D341Med (cell line): ENCODE results near the gene PLAU.
A peak's percentile ranks its signal among the peaks of the same experiment; 100 is the strongest.
"Not testable (repeated sequence)": the region's sequence is repeated elsewhere in the genome, so short reads cannot be mapped to it uniquely, and the experiment has no call there.

ENCODE experiments used
- DNase-seq: peaks from one replicate; pipeline ENCODE4 v3.0.0; 2012; ENCODE audit warnings: low spot score

The PLAU gene

DNA sequence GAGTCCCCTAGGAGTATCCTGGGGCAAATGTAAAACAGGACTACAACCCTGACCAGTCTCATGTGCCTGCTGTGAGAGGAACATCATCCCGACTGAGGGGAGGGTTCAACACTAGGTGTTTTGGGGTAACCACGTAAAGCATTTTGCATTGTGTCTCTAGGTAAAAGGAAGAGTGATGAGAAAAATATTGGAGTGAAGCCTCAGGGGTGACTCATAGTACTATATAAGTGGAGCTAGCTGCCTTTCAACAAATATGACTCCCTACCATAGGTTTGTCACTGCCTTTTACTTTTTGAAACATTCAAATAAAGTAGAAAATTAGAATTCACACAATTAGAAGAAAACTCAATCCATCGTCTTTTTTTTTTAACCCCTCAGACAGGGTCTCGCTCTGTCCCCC is 34.0 kb upstream of the PLAU start:
- DNase-seq, result no peak

DNA sequence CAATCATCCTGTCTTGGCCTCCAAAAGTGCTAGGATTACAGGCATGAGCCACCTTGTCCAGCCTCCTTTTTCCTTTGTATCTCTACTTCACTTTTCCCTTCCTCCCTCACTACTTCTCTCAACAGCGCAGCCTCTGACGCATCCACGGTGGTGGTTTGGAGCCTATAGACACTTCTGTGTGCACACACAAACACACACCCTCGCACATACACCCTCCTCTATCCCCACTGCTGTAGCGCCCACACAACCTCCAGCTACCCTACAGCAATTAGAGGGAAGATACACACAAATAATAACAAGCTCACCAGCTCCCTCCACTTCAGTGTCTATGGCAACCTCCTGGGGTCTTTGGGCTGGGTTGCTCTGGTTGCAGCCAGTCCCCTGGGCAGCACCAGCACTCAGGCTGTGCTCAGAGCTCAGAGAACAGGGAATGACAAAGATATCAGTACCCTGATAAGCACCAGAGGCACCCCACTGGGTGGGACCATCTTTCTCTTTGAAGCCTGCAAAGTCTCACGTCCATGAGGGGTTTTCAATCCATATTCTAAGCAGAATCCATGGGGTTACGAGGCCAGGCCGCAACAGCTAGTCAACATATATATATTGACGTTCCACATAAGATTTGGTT is 33.3 kb upstream of the PLAU start:
- DNase-seq, result no peak

DNA sequence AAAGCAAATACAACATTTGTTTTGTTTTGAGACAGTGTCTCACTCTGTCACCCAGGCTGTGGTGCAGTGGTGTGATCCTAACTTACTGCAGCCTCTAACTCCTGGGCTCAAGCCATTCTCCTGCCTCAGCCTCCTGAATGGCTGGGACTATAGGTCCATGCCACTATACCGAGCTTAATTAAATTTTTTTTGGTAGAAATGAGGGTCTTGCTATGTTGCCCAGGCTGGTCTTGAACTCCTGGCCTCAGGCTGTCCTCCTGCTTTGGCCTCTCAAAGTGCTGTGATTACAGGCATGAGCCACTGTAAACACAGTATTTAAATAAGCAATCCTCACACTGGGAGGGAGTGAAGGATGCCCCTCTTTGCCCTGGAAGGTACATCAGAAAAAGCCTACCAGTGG is 32.6 kb upstream of the PLAU start:
- no peak for DNase-seq

DNA sequence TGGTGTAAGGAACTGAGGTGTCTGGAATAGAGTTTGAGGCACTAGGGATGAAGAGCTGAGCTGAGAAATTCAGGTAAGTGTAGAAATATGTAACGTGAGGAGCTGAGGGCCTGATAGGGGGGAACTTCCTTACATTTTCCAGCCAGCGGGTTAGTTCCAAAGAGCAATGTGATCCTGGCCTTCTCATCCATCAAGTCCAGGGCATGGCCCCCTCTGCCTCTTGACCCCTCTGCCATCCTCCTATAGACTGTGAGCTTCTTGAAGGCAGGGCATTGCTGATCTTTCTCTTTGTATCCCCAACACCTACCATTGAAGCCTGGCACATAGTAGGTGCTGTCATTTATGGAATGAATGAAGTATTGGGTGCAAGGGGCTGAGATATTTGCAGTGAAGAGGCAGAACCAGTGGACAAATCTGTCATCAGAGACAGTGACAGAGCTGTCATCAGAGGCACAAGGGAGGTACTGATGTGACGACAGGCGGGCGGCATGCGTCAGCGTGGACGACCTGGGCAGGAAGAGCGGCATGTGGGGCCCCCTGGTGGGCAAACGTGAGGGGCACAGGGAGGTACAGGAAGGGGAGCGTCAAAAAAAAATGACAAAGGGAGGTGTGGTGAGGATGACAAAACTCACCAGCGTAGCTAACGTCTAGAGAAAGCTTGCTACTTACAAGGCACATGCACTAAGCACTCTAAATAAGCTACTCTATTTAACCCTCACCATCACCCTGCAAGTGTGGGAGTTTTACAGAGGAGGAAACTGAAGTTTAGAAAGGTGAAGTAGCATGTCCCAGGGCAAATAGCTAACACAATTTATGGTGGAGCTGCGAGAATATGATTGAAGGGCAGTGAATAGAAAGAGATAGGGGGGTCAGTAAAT is 31.4 kb upstream of the PLAU start:
- peak; percentile 79 for DNase-seq

DNA sequence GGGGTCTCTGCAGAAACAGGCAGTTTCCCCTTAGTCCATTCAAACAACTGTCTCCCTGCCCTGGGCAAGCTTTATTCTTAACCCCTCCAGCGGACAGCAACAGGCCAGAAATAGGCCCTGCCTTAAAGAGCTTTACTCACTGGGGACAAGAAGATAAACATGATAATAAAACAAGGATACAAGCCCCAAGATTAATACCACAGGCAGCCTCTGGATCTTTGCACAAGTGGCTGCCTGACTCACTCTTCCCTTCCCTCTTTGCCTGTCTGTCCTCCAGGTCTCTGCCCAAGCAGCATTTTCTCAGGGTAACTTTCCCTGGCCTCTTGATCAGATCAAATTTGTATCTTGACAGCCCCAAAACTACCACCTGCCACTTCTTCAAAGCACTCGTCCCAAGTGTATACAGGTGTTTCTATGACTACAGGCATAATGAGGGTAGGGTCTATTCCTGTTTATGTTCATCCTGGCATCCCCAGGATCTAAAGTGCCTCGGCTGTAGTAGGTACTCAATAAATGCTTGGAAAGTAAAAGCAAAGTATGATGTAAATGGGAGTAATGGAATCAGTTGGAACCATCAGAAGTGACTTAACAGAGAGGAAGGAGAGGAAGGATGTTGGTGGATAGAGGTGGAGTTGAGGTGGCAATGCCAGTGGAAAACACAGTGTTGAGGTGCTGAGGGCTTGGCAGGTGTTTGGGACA is 29.6 kb upstream of the PLAU start:
- DNase-seq, result no peak

DNA sequence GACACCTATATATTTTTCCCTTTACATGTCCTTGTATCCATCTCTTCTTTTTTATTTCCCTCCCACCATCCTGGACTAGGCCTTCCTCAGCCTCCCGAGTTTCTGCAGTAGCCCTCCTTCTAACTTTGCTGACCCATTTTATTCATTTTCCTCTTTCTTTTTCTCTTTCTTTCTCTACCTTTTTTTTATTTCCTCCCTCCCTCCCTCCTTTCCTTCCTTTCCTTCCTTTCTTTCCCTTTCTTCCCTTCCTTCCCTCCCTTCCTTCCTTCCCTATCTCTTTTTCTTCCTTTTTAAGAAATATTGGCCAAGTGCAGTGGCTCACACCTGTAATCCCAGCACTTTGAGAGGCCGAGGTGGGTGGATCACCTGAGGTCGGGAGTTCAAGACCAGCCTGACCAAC is 26.9 kb upstream of the PLAU start:
- no peak for DNase-seq

DNA sequence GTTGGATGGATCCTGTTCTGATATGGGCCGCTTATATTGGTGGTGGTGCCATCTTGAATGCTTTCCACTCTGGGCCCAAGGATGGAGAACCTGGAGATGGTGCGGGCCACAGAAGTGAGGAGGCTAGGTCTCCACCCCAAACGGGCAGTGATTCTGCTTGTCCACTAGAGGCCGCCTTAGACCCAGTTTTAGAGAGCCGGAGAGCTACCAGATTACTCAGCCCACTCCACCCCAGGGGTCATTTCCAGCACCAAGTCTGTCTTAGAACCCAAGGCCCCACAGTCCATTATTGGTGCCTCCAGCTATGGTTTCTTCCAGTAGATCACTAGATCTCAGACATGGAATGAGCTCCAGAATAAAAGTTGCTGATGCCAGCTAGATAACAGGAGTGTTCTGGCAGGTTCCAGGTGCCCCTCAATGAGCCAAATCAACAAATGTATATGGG is 24.8 kb upstream of the PLAU start:
- peak; percentile 74 for DNase-seq

DNA sequence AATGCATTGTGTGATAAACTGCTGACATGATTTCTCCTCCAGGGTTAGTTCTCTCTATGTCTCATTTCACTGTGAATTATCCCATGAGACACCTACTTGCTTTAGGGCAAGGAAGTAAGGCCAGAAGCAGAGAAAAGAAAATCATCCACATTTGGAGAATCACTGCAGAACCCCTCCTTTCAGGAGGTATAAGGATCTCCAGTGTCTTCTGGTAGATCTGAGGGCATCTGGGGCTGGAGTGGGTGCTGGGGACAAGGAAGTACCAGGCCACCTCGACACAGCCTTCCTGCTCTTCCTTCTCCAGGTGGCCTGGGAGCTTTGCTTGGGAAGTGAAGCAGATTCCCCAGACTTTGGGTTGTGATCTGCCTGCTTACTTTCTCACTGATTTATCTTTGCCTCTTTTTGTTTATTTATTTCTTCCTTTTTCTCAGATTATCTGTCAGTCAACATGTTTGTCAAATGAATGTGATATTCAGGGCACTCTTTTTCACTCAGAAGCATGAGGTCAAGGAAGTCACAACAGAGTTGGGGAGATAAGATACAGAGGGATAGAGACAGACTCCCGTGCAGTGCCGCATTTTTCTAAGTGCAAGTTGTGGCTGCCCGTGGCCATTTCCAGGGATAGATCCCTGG is 24.2 kb upstream of the PLAU start:
- DNase-seq, result no peak

DNA sequence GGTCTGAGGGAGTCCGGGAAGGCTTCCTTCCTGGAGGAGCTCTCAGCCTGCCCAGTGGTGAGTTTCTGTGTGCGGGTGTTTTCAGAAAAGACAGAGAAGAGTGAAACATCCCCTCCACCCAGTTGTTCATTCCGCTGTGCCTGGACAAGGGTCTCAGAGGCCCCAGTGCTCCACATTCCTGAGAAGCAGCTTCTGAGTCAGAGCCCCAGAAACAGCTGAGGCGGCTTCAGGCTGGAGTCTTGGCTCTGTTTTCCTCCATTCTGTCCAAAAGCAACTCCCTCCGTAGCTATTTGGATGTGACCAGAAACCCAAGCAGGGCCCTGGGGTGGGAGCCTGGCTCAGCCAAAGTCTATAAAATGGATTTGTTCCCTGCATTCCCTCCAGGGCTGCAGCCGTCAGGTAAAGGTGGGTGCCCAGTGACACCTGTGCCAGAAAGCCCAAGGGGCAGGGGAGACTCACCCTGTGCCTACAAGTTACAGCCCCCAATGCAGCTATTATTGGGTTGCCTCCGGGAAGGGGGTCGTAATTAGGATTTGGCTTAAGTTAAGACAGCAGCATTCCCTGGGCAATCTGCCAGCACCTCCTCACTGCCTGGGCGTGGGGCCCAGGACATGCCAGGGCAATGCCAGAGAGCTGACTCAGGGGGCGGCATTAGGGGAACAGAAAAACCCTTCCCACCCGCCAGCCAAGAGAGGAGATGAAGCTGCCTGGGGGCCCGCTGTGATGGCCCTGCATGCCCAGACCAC is 23.5 kb upstream of the PLAU start:
- peak; percentile 59 for DNase-seq

DNA sequence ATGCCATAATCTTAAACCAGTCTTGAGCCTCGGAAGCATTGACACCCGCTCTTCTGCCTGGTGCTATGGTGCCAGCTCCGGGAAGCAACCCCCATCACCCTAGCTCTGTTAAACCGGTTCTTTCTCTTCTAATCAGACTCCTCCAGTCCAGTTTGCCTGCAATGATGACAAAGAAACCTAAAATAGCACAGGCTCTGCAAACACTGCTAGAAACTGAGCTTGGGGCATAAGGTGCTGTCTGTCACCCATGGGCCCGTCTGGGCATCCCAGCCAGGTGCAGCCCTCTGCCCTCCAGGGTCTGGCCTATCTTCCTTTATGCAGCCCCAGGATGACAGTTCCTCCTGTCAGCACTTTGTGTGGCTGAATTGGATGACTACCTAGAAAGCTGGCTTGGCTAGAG is 22.4 kb upstream of the PLAU start:
- DNase-seq, result no peak

DNA sequence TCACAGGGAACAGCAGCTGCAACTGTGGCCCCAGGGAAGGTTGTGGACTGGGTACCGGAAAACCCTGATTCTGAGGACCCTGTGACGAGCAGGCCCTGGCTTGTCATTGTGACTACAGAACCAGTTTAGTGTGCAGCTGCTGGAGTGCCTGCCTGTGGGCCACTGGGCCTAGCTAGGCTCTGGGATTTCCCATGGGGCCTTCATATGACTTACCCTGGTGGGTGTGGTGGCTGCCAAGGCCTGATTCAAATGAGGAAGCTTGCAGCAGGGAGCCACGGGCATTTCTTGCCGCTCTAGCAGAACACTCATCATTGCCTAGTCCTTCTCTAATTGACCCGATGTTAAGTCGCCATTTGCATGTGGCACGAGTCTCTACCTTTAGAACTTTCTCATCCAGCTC is 21.9 kb upstream of the PLAU start:
- DNase-seq, result no peak

DNA sequence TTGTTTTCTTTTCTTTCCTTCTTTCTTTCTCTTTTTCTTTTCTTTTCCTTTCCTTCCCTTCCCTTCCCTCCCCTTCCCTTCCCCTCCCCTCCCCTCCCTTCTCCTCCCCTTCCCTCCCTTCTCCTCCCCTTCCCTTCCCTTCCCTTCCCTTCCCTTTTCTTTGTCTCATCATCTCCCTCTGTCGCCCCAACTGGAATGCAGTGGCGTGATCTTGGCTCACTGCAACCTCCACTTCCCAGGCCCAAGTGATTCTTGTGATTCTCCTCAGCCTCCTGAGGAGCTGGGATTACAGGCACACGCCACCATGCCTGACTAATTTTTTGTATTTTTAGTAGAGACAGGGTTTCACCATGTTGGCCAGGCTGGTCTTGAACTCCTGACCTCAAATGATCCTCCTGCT is 21.5 kb upstream of the PLAU start:
- DNase-seq, result not testable (repeated sequence)

DNA sequence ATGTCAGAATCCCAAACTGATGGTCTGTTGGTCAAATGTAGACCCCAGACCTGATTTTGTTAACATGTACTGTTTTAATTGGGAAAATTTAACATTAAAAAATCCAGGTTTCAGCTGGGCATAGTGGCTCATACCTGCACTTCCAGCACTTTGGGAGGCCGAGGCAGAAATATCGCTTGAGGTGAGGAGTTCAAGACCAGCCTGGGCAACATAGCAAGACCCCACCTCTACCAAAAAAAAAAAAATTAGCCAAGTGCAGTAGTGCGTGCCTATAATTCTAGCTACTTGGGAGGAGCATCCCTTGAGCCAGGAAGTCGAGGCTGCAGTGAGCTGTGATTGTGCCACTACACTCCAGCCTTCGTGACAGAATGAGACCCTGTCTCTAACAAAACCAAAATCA is 20.7 kb upstream of the PLAU start:
- DNase-seq, result no peak

DNA sequence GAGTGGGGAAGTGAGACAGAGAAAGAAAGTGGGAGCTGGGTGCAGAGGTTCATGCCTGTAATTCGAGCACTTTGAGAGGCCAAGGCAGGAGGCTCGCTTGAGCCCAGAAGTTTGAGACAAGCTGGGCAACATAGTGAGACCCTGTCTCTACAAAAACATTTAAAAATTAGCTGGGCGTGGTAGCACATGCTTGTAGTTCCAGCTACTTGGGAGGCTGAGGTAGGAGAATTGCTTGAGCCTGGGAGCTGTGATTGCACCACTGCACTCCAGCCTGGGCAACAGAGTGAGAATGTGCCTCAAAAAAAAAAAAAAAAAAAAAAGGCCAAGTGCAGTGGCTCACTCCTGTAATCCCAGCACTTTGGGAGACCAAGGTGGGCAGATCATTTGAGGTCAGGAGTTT is 20.1 kb upstream of the PLAU start:
- DNase-seq, result not testable (repeated sequence)

DNA sequence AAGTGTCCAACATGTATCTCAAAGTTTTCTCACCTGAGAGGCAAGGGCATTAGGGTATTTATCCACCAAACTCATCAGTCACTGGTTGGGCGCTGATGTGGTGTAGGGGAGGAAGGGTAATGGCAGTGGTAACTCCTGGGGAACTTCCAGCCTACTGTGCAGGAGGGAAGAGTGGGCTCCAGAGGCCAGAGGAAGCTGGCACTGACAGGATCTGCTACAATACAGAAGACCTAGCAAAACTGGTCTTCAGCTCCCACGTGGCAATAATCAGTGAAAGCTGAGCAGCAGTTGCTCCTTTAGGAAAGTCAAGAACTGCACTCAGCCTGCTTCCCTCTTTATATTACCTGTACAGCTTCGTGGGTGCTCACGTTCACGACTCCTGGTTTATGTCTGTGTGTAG is 19.4 kb upstream of the PLAU start:
- no peak for DNase-seq

DNA sequence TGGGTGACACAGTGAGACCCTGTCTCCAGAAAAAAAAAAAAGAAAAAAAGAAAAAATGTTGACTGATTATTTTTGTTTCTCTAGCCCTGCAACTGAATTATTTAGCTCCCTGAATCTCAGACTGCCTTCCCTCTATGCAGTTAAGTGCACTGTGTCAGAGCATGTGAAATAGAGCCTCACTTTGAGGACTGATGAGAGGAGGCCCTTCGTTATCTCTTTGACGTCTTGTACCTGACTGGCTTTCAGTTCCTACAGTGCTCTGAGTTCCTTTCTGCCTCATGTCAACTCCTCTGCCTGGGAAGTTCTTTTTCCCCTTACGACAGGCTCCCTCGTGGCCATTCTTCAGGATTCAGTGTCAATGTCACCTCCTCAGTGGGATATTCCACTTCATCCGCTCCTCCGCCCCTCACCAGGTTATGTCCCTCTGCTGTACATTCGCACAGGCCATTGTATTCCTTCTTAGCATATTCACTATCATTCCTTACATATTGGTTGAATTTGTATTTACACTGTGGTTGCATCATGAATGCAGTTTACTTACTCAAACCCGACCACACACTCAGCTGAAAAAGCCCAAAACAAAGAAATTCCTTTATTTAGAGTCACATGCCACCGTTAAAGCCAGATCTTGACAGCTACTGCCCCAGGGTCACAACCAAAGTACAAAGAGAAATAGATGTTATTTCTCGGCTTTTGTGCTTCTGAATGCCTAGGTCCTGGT is 18.5 kb upstream of the PLAU start:
- DNase-seq, result no peak

DNA sequence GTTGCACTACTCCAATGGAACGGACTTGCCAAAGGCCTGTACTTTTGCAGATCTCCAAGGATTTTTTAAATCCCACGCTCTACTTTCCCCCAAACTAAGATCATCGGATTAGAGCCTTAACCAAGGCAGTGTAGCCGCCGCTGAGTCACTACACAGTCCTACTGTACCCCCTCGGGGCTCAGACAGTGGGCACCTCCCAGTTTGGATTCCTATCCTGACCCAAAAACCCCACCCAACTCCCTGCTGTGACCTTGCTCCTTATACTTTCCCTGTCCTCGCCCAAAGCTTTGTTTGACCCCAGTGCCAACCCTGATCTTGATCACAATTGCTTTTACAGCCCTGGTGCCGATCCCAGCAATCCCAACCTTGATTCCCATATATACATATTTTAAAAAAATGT is 17.5 kb upstream of the PLAU start:
- no peak for DNase-seq

DNA sequence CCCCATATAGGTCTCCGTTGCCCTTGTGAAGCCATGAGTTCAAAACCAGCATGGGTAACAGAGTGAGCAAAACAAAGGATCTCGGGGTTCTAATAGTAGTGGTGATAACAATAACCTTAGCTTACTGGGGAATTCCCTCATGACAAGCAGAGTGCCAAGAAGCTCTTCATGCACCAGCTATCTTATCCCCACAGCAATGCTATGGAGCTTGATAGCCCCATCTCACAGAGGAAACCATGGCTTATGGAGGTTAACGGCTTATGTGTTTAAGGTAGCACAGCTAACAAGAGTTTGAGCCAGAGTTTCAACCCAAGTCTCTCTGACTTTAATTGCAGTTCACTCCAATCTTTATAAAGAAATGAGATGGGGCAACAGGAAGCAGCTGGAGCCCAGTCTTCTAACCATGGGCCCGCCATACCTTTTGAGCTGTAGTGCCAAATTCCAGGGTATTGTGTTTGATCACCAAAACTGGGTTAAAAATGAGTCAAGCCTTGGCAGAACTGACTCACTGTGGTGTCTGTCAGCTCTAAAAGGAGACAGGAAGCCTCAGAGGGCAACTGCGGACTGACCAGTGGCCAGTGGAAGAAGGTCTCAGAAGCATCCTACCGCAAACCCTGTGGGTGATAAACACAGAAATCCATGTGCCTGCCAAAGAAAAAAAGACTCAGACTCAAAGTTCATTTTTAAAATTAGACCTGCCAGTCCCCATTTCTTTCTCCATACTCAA is 16.5 kb upstream of the PLAU start:
- DNase-seq, result no peak

DNA sequence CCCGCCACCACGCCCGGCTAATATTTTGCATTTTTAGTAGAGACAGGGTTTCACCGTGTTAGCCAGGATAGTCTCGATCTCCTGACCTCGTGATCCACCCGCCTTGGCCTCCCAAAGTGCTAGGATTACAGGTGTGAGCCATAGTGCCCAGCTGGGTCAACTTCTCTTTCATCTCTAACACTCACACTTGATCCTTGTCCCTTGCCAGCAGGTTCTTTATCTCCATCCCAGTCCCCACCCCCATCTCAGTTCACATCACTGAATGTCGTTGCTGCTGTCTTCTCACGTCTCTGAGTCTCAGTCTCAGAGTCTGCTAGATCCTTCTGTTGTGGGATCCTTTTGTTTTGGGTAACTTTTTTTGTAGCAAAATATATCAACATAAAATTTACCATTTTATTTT is 15.6 kb upstream of the PLAU start:
- DNase-seq, result not testable (repeated sequence)

DNA sequence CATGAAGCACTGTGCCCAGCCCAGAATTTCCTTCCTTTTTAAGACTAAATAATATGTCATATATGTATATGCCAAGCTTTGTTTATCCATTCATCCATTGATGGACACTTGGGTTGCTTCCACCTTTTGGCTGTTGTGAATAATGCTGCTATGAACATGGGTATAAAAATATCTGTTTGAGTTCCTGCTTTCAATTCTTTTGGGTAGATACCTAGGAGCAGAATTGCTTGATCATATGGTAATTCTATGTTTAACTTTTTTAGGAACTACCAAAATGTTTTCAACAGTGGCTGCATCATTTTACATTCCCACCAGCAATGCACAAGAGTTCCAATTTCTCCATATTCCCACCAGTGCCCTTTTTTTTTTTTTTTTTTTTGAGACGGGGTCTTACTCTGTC is 13.2 kb upstream of the PLAU start:
- DNase-seq, result no peak
